Stimulated activated CD8-positive, alpha-beta memory T cell treated with anti-CD3 and anti-CD28 coated beads, Interleukin-7, amount 100 ng/mL, for 1 hour (primary cell): Measurements from ENCODE around the gene CD22.

ENCODE experiments used
- DNase-seq, 2 donors: peaks; one replicate each; pipeline ENCODE4 v3.0.0-alpha.2; 2020; ENCODE audit warnings: low read depth in 2 of 2

Gene CD22

GRCh38 chr19:35383536-35383935 is 54.5 kb downstream of the CD22 start:
- no peak for DNase-seq

GRCh38 chr19:35388277-35389054 is 59.5 kb downstream of the CD22 start:
- no peak for DNase-seq

GRCh38 chr19:35389192-35389861 is 60.3 kb downstream of the CD22 start:
- DNase-seq = no peak

GRCh38 chr19:35392742-35393715 is 64.0 kb downstream of the CD22 start:
- DNase-seq = no peak

GRCh38 chr19:35395382-35396199 is 66.6 kb downstream of the CD22 start:
- DNase-seq = no peak

- no peak for DNase-seq
These were observed 67.4 kb downstream of the CD22 start for GRCh38 chr19:35396240-35396885.
